HG02610 (cell line): ENCODE data around the gene SACS.
"Not testable (repeated sequence)": the region's sequence is repeated elsewhere in the genome, so short reads cannot be mapped to it uniquely, and the experiment has no call there.

Experiments used
- ATAC-seq: cut with Tn5 transposase; IDR thresholded peaks from one replicate; pipeline ENCODE4 v1.9.1; 2021; ENCODE audit warnings: mild to moderate bottlenecking, moderate library complexity; ENCODE audit not compliant: unreplicated experiment

The SACS gene

DNA sequence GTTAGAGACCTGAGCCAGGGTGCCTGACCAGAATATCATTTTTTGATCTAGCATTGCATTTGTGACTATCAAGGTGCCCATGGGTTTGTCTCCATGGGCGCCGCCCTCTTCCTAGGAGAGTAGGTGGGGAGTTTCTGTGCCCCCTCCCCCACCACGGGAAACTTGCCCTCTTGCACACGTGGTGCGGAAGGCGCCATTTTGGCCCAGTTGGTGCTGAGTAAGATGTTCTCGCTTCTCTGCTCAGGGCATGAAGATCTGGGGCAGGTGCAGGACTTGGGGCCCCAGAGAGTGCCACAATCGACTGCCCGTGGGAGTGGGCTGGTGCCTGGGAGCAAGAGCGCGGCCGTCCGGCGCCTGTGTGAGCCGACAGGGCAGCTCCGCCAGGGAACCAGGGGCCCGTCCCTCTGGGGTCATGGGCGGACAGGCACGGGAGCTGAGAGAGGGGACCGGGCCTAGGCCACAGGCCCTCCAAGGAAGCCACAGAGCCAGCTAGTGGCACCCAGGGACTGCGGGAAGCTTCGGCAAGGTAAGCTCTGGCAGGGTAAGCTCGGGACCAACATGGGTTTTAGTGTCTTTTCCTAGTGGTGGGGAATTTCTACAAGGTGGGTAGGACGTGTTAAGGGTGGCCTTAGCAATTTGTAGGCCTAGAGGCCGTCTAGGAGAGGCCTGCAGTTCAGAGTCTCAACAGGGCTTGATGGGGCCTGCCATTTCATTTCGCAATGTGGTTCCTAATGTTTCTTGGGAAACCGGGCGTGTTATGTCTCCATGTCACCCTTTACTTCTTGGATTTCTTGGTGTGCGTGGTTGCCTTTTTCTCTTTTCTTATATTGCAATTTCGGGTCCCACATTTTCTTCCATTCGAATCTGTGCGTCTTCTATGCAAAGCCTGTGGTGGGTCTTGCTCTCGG is 14.5 kb downstream of the SACS start:
- no peak for ATAC-seq

DNA sequence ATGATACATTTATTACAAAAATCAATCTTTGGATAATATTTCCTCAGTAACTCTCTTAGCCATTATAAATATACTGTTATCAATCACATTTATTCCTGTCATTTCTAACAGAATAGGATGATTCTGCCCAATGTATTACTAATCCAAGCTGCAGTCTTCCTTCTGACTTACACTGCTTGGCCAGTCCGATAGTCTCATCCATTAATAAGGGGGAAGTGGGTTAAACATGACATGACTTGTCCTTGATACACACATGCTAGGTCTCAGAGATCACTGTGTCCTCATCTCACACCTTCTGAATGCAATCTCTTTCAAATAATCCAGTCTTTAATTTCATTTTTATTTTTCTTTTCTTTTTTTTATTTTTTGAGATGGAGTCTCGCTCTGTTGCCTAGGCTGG is 18.8 kb downstream of the SACS start:
- ATAC-seq, result no peak

DNA sequence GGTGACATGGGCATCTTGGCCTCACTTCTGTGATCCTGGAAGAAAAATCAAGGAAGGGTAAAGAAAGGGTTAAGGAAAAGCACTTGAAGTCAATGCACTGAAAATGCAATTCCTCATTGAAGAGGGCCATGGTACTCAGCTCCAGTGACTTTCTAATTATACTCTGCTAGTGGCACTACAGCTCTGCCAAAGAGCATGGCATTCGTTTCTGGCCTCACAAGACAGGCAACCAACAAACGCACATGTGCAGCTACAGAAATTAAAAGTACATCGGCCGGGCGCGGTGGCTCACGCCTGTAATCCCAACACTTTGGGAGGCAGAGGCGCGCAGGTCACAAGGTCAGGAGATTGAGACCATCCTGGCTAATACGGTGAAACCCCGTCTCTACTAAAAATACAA is 21.8 kb downstream of the SACS start:
- no peak for ATAC-seq

GRCh38 chr13:23411220-23411619 is 22.3 kb downstream of the SACS start:
- ATAC-seq, result no peak

- ATAC-seq, result no peak
Measured at GRCh38 chr13:23408026-23408425, 25.5 kb downstream of the SACS start.

GRCh38 chr13:23401156-23401555 is 32.3 kb downstream of the SACS start:
- not testable (repeated sequence) for ATAC-seq

GRCh38 chr13:23399347-23399746 is 34.2 kb downstream of the SACS start:
- no peak for ATAC-seq

- no peak for ATAC-seq
Measured at GRCh38 chr13:23394821-23395220, 38.7 kb downstream of the SACS start.

DNA sequence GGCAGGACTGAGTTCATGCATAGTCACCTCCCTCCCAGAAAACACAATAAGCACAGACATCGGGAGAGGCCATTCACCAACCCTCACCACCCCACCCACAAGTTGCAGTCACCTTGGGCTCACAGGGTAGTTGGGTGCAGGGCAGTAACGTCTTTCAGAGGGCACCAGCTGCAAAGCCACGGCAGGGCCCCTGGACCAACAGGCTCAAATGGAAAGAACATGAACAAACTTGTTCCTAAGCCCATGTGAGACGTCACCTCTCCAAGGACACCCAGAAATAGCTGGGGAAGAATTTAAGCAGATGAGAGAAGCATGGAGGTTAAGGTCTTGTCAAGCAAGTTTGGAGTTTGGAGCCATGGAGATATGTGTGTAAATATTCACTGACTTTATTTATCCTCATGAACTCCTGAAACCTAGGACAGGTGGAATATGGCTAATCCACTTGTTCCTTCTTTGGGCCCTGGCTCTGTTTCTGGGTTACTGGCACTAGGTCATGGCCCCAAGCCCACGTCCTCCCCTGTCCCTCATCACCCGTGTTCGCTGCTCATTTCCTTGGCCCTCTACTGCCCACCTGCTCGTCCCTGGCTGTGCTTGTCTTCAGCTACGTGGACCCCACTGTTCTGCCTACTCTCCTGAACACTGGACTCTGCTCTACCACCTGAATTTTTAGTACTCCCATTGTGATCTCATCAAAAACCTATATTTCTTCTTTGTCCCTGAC is 40.4 kb downstream of the SACS start:
- ATAC-seq, result no peak

DNA sequence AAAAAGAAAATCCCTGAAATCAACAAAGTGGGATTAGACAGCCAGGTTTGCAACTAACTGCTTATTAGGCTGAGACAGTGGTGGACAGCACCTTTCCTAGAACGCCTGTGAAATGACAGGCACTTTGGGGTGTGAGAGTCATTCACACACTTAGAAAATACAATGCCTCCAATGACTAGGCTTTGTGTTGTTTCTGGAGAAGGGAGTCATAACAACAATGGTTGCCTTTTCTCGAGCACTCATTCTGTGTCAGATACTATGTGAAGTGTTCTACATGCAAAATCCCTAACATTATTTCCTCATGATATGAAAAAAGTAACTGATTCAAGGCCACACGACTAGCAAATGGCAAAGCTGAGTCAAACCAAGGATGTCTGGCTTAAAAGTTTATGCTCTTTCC is 41.2 kb downstream of the SACS start:
- no peak for ATAC-seq

- no peak for ATAC-seq
Measured at GRCh38 chr13:23391752-23392151, 41.8 kb downstream of the SACS start.

GRCh38 chr13:23386533-23386932 is 47.0 kb downstream of the SACS start:
- peak; percentile 51 for ATAC-seq

GRCh38 chr13:23385931-23386330 is 47.6 kb downstream of the SACS start:
- no peak for ATAC-seq

DNA sequence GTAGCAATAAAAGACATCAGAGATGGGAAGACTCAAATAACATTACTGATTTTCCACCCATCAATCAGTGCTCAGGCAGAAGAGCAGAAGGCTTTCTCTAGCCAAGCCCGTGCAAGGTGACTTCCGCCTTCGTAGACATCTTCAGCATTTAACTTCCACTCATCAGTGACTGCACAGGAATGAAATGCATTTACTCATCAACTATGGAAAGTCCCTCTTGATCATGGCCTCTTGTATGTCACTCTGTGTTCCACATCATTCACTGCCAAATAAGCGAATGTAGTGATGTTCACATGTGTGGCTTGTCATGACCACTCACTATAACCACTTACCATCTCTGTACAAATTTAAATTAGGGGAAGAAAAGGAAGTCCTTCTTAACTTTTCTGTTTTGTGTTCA is 49.4 kb downstream of the SACS start:
- peak; percentile 93 for ATAC-seq

DNA sequence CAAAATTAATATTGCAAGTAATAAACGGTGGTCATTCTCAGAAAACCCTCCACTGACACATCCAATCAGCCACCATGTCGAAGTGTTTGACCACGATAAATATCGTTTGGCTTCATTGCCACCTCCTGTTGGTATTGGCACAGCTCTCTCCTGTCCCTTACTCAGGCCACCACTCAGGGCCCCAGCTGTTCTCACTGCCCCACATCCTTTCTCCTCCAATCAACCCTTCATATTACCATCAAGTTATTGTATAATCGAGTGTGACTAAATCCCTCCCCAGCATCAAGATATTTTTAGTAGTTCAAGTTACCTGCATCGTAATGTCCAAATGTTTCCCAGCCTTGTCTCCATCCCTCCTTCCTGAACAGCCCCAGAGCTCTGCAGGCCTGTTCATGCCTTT is 50.4 kb downstream of the SACS start:
- no peak for ATAC-seq

DNA sequence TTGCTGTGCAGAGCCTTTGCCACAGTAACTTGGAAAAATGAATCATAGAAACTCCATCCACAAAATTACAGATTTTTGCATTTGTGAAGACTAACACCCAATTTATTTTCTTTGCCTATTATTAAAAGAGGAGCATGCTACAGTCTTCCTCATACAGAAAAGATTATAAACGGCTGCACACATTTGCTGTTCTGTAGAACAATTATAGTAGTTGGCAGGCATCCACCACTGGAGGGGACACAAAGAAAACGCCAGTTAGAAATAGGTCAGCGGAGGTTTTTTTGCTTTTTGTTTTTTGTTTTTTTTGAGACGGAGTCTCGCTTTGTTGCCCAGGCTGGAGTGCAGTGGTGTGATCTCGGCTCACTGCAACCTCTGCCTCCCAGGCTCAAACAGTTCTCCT is 51.6 kb downstream of the SACS start:
- no peak for ATAC-seq

DNA sequence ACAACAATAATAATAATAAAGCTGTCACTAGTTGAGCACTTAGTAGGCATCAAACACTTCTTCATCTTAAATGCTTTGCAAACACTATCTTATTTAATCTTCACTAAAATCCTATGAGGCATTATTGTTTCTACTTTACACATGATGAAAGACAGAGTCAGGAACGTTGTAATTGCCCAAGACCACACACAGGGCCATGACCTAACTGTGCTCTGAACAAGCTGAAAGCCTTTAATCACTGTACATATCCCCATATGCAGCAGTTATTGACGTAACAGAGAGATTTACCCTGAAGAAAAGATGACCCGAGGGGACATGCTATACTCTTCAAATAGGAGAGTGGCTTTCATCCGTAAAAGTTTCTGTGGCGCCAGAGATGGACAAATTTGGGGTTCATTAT is 53.0 kb downstream of the SACS start:
- ATAC-seq, result no peak

- peak; percentile 34 for ATAC-seq
Measured at GRCh38 chr13:23377983-23378632, 55.4 kb downstream of the SACS start.

GRCh38 chr13:23377579-23377978 is 55.9 kb downstream of the SACS start:
- no peak for ATAC-seq

- peak; percentile 81 for ATAC-seq
Measured at GRCh38 chr13:23375001-23375971, 58.2 kb downstream of the SACS start.
